Testis (tissue), 2 donors: ENCODE measurements around the gene CDK14.

Source experiments
- POLR2A ChIP-seq: fragments of 450-650 bp; IDR thresholded peaks from one replicate; pipeline ENCODE4 v1.6.1; 2017; ENCODE audit warnings: antibody characterized with exemption, mild to moderate bottlenecking, moderate library complexity
- TF ChIP-seq, protein P1 (sequence below), 3 experiments: fragments of 450-650 bp in 2 of 3; fragments of 200-600 bp in 1 of 3; sonication (generic) in 1 of 3; IDR thresholded peaks; one replicate each; pipeline ENCODE4 v1.5.1; 2016 to 2019; ENCODE audit warnings: antibody characterized with exemption in 3 of 3, mild to moderate bottlenecking in 2 of 3, moderate library complexity in 1 of 3

- TF ChIP-seq, protein P1, sequence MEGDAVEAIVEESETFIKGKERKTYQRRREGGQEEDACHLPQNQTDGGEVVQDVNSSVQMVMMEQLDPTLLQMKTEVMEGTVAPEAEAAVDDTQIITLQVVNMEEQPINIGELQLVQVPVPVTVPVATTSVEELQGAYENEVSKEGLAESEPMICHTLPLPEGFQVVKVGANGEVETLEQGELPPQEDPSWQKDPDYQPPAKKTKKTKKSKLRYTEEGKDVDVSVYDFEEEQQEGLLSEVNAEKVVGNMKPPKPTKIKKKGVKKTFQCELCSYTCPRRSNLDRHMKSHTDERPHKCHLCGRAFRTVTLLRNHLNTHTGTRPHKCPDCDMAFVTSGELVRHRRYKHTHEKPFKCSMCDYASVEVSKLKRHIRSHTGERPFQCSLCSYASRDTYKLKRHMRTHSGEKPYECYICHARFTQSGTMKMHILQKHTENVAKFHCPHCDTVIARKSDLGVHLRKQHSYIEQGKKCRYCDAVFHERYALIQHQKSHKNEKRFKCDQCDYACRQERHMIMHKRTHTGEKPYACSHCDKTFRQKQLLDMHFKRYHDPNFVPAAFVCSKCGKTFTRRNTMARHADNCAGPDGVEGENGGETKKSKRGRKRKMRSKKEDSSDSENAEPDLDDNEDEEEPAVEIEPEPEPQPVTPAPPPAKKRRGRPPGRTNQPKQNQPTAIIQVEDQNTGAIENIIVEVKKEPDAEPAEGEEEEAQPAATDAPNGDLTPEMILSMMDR (IDR thresholded peaks at IDR 0.05): no peak
- TF ChIP-seq POLR2A: no peak
Observed at GRCh38 chr7:90570373-90570959, 25.7 kb upstream of the CDK14 start.
